ENCODE results near the gene PADI6.

GRCh38 chr1:17360272-17360956, 11.6 kb upstream of the PADI6 start:
- no peak for TF ChIP-seq POLR2A (IDR thresholded peaks at IDR 0.05)
- TF ChIP-seq CTCF (IDR thresholded peaks at IDR 0.05) = no peak
